Calu3 (cell line): ENCODE measurements around the gene LAMA2. TPM values are rescaled to one million over a fixed set of nuclear protein-coding genes. Genes with fewer than 3 reads are reported as not detected.

Source experiments
- BruUV-seq: library from RNA; stranded (reverse); fragments of 400-500 nt; replicated peaks from 2 replicates; lab custom pipeline; 2021; lab: Mats Ljungman, UMichigan
- CTCF ChIA-PET: fragments of 300-600 bp; sonication (Branson Sonifier 250); formaldehyde crosslinking; loops from one replicate; lab custom pipeline; 2022; ENCODE audit warnings: antibody characterized with exemption; lab: Charles Lee
- DNase-seq: peaks from one replicate; pipeline ENCODE4 v3.0.0; 2022
- H3K27ac Mint-ChIP-seq: one replicate; pipeline ENCODE4 v1.8.0; 2022; ENCODE audit warnings: mixed read lengths; ENCODE audit not compliant: unreplicated experiment
- H3K27me3 Mint-ChIP-seq: one replicate; pipeline ENCODE4 v1.8.0; 2022; ENCODE audit warnings: mixed read lengths; ENCODE audit not compliant: unreplicated experiment
- H3K36me3 Mint-ChIP-seq: one replicate; pipeline ENCODE4 v1.8.0; 2022; ENCODE audit warnings: mild to moderate bottlenecking, moderate library complexity, mixed read lengths; ENCODE audit not compliant: insufficient read depth, unreplicated experiment
- H3K4me1 Mint-ChIP-seq: one replicate; pipeline ENCODE4 v1.8.0; 2022; ENCODE audit warnings: mild to moderate bottlenecking, low read depth, mixed read lengths; ENCODE audit not compliant: unreplicated experiment
- H3K4me3 Mint-ChIP-seq: one replicate; pipeline ENCODE4 v1.8.0; 2022; ENCODE audit warnings: mild to moderate bottlenecking, low read depth, moderate library complexity, mixed read lengths; ENCODE audit not compliant: unreplicated experiment
- H3K9me3 Mint-ChIP-seq: one replicate; pipeline ENCODE4 v1.8.0; 2022; ENCODE audit warnings: low read depth, mixed read lengths; ENCODE audit not compliant: unreplicated experiment
- intact Hi-C: fragments of 100-400 bp; cut with micrococcal nuclease; formaldehyde crosslinking; loops from one replicate; pipeline ENCODE4 v1.10.0; 2022; ENCODE audit not compliant: unreplicated experiment
- total RNA-seq: library from RNA; stranded (reverse); gene quantifications from 2 replicates; pipeline ENCODE4 v1.2.3, GENCODE V29; 2022
- TF ChIP-seq, protein P1 (sequence below): fragments of 200-600 bp; IDR thresholded peaks from one replicate; pipeline ENCODE4 v1.8.0; 2022; ENCODE audit warnings: antibody characterized with exemption; ENCODE audit not compliant: unreplicated experiment

The LAMA2 gene
- total RNA-seq, 1 experiment from 2014 or later: 0.80 TPM

DNA sequence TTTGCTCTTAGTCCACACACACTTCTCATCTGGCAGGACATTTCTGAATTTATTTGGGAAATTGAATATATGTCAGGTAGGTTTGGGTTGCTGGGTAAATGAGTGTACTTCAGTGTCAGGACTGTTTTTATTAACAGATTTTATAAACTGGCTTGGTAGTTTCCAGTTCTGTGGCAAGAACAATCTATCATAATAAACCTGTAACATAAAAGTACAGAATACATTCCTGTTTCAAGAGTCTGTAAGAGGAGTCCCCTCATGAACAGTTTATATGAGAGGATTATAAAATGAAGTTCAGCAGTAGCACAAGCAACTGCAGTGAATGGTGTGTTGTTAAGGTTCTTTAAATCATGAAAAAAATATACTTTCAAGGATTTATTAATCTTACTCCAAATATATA is 81.8 kb downstream of the LAMA2 start:
- Mint-ChIP-seq H3K27me3 (no peaks in the 10 kb centered on the region), H3K4me1 (no peaks in the 10 kb centered on the region), H3K4me3 (no peak overlapping the region), H3K9me3 (no peaks in the 10 kb centered on the region), H3K36me3 (no peaks in the 10 kb centered on the region), H3K27ac (no peak overlapping the region)
- CTCF ChIA-PET: no interaction called here
- no TSS peak for BruUV-seq
- no peak for DNase-seq
- TF ChIP-seq, protein P1, sequence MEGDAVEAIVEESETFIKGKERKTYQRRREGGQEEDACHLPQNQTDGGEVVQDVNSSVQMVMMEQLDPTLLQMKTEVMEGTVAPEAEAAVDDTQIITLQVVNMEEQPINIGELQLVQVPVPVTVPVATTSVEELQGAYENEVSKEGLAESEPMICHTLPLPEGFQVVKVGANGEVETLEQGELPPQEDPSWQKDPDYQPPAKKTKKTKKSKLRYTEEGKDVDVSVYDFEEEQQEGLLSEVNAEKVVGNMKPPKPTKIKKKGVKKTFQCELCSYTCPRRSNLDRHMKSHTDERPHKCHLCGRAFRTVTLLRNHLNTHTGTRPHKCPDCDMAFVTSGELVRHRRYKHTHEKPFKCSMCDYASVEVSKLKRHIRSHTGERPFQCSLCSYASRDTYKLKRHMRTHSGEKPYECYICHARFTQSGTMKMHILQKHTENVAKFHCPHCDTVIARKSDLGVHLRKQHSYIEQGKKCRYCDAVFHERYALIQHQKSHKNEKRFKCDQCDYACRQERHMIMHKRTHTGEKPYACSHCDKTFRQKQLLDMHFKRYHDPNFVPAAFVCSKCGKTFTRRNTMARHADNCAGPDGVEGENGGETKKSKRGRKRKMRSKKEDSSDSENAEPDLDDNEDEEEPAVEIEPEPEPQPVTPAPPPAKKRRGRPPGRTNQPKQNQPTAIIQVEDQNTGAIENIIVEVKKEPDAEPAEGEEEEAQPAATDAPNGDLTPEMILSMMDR: no peak
- intact Hi-C loops: no loop called here

DNA sequence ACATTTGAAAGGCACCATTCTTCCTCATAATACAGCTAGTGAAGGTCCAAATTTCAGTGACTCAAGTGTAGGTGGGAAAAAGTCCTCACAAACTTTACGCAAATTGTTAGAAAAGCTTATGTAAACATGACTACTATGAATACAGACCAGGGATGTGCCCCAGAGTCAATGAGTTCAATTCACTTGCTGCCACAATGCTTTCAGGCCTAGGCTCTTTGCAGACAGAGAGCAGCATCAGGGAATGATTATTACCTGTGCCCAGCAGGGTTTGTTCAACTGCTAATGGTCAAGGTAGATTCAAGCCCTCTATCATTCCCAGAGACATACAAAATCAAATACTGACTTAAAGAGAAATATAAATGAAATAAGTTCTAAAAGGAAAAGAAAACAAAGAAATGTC is 84.0 kb downstream of the LAMA2 start:
- TF ChIP-seq, protein P1: no peak
- Mint-ChIP-seq H3K4me3 (no peak overlapping the region), H3K4me1 (no peaks in the 10 kb centered on the region), H3K27me3 (peaks cover 14% of the 10 kb centered on the region), H3K27ac (no peak overlapping the region), H3K9me3 (no peaks in the 10 kb centered on the region), H3K36me3 (no peaks in the 10 kb centered on the region)
- no TSS peak for BruUV-seq
- intact Hi-C loops: loop anchor here (1.0 kb wide), 1 partner anchor 306 kb away; no protein-coding TSS in a partner anchor
- CTCF ChIA-PET: interaction anchor here (1.2 kb wide), 1 partner anchor 13 kb away, joined by 4 read pairs; no protein-coding TSS in a partner anchor
- no peak for DNase-seq

DNA sequence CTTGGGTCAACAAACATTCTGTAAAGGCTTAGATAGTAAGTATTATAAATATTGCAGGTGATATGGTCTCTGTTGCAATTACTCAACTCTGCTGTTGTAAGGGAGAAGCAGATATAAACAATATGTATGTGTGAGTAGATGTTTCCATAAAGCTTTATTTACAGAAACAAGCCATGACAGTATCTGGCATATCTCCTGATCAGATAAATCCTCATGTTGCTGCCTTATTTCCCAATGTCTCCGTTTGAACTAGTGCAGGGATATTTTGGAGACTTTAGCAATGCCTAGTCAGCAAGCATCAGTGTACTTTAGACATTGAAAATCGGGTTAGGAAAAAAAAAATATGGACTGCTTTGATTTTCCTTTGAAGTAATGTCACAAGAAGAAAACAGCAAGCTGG is 96.1 kb downstream of the LAMA2 start:
- H3K36me3 Mint-ChIP-seq: no peaks in the 10 kb centered on the region
- H3K27me3 Mint-ChIP-seq: peaks cover 29% of the 10 kb centered on the region
- intact Hi-C loops: no loop called here
- H3K4me3 Mint-ChIP-seq: no peak overlapping the region
- no peaks in the 10 kb centered on the region for H3K4me1 Mint-ChIP-seq
- CTCF ChIA-PET: no interaction called here
- H3K9me3 Mint-ChIP-seq: no peaks in the 10 kb centered on the region
- DNase-seq: no peak
- no peak overlapping the region for H3K27ac Mint-ChIP-seq
- no TSS peak for BruUV-seq
- TF ChIP-seq, protein P1: no peak

GRCh38 chr6:128981716-128982115 is 98.8 kb downstream of the LAMA2 start:
- TF ChIP-seq, protein P1: no peak
- Mint-ChIP-seq H3K27me3 (peaks cover 22% of the 10 kb centered on the region), H3K36me3 (no peaks in the 10 kb centered on the region), H3K4me1 (no peaks in the 10 kb centered on the region), H3K4me3 (no peak overlapping the region), H3K9me3 (no peaks in the 10 kb centered on the region), H3K27ac (no peak overlapping the region)
- CTCF ChIA-PET: no interaction called here
- DNase-seq: no peak
- intact Hi-C loops: no loop called here
- BruUV-seq: no TSS peak
